Measurements from ENCODE around the gene PPIL1. TPM values are rescaled to one million over a fixed set of nuclear protein-coding genes. Genes with fewer than 3 reads are reported as not detected.

The PPIL1 gene
- total and polyA plus RNA-seq, 10 of the 15 experiments (the other 5 are each of a cell fraction or from before 2014, with no cell fraction given), result 39.5 to 95.8 (median 70.5) TPM

GRCh38 chr6:36852481-36853147, 22.0 kb downstream of the PPIL1 start:
- H3K79me2 ChIP-seq (ENCODE audit: control insufficient read depth, insufficient read depth, low read length), result no peaks in the 10 kb centered on the region; the same call in 1 of the 2 replicates
- no peak overlapping the region for H3K27ac ChIP-seq (ENCODE audit: control insufficient read depth, insufficient read depth)
- intact Hi-C loops (cut with micrococcal nuclease; ENCODE audit: unreplicated experiment) (loop anchor here (5.0 to 10.0 kb wide), 2 partner anchors 70 to 228 kb away; no protein-coding TSS in a partner anchor), in situ Hi-C loops (cut with MboI) (no loop called here)
- ChIA-PET RAD21 (ENCODE audit: unreplicated experiment) (interaction anchor here (0.8 to 6.2 kb wide), 6 partner anchors 33 to 356 kb away, joined by 3 to 49 read pairs (median 4); no protein-coding TSS in a partner anchor), SMC1A (ENCODE audit: uncharacterized antibody, unreplicated experiment) (interaction anchor here (0.7 to 7.2 kb wide), 9 partner anchors 12 to 238 kb away, joined by 3 to 106 read pairs (median 8); partner anchors contain the start of gene PPIL1), POLR2A (no interaction called here), CTCF (interaction anchor here (0.6 to 5.4 kb wide), 24 partner anchors 8 to 852 kb away, joined by 3 to 147 read pairs (median 6); partner anchors contain the start of gene PPIL1)
- 74% methylated on average over 4 of the region's 4 CpGs for WGBS (ENCODE audit: insufficient coverage, insufficient replicate concordance, low lambda C conversion rate, missing lambda C conversion rate)
- H3K27me3 ChIP-seq (replicated peaks in 1 of 2; ENCODE audit: control insufficient read depth in 2 of 2, insufficient read depth in 2 of 2, low read length in 1 of 2), result no peaks in the 10 kb centered on the region
- ATAC-seq (no peak), DNase-seq (ENCODE audit: low read depth, low spot score) (no peak), FAIRE-seq (no peak)
- no peak overlapping the region for H3K4me2 ChIP-seq (ENCODE audit: control insufficient read depth, insufficient read depth)
- BruUV-seq (replicated peaks), result no TSS peak
- no peaks in the 10 kb centered on the region; the same call in 2 of the 3 replicates for H3K9me3 ChIP-seq (replicated peaks; ENCODE audit: control insufficient read depth, insufficient read depth, low read length)
- no peaks in the 10 kb centered on the region for H3K4me1 ChIP-seq (ENCODE audit: control insufficient read depth, insufficient read depth, low read length)
- H2AFZ ChIP-seq (ENCODE audit: control insufficient read depth, low read depth, low read length), result no peak overlapping the region
- no peaks in the 10 kb centered on the region for H4K20me1 ChIP-seq (ENCODE audit: control insufficient read depth, insufficient read depth)
- no peak for TF ChIP-seq KDM1A (IDR thresholded peaks at IDR 0.05; ENCODE audit: borderline replicate concordance)
- no peak for TF ChIP-seq CBX5 (IDR thresholded peaks at IDR 0.05; ENCODE audit: low read depth)
- TF ChIP-seq BCL3 (IDR thresholded peaks at IDR 0.05; ENCODE audit: borderline replicate concordance, insufficient read depth, low read depth, low read length, poor library complexity, severe bottlenecking), result no peak
- TF ChIP-seq IKZF1 (conservative IDR thresholded peaks at IDR 0.05), result no peak
- no peak for TF ChIP-seq NR2C1 (IDR thresholded peaks at IDR 0.05)
- TF ChIP-seq CBFB (IDR thresholded peaks at IDR 0.05; ENCODE audit: low read depth), result no peak
- TF ChIP-seq CHD2 (IDR thresholded peaks at IDR 0.05; ENCODE audit: borderline replicate concordance, low read depth, low read length), result no peak
- TF ChIP-seq YBX1 (IDR thresholded peaks at IDR 0.05), result no peak
- no peak for TF ChIP-seq KAT2A (conservative IDR thresholded peaks at IDR 0.05; ENCODE audit: control insufficient read depth, low read depth, low read length)
- no peak for TF ChIP-seq USF2 (IDR thresholded peaks at IDR 0.05; ENCODE audit: borderline replicate concordance, low read depth, low read length)
- TF ChIP-seq POU2F2 (IDR thresholded peaks at IDR 0.05; ENCODE audit: borderline replicate concordance, low read depth, low read length), result no peak
- no peak for TF ChIP-seq BCLAF1 (IDR thresholded peaks at IDR 0.05)
- H3K4me3 ChIP-seq, result no peak overlapping the region
- H3K36me3 ChIP-seq (ENCODE audit: control insufficient read depth in 2 of 2, insufficient read depth in 2 of 2, low read length in 1 of 2), result peaks cover 12 to 13% of the 10 kb centered on the region in 2 experiments; a peak in 3 of 4 replicates
- H3K9ac ChIP-seq (ENCODE audit: control insufficient read depth, insufficient read depth, low read length), result no peak overlapping the region

Measured in GM12878 (cell line).